Liver (tissue), 9 donors: ENCODE measurements around the gene MRFAP1. TPM values are rescaled to one million over a fixed set of nuclear protein-coding genes. Genes with fewer than 3 reads are reported as not detected.

Experiments
- DNase-seq: peaks from one replicate; pipeline ENCODE4 v3.0.0-alpha.2; 2017; ENCODE audit warnings: low spot score
- H3K27ac ChIP-seq, 2 donors: one replicate each; pipeline ENCODE4 v1.7.0; 2013; ENCODE audit warnings: inconsistent platforms in 2 of 2, low read length in 2 of 2, control low read depth in 1 of 2, low read depth in 1 of 2, mild to moderate bottlenecking in 1 of 2
- H3K27me3 ChIP-seq, 4 donors: one replicate each; pipeline versions ENCODE4 v1.6.1 to v1.7.0; 2013; ENCODE audit warnings: low read length in 3 of 4, inconsistent platforms in 1 of 4, mild to moderate bottlenecking in 1 of 4, moderate library complexity in 1 of 4; ENCODE audit not compliant: control insufficient read depth in 4 of 4, insufficient read depth in 4 of 4
- H3K36me3 ChIP-seq, 4 donors: one replicate each; pipeline versions ENCODE4 v1.6.1 to v1.7.0; 2013; ENCODE audit warnings: low read length in 3 of 4, mild to moderate bottlenecking in 3 of 4, low read depth in 1 of 4, moderate library complexity in 1 of 4; ENCODE audit not compliant: control insufficient read depth in 4 of 4, insufficient read depth in 3 of 4
- H3K4me1 ChIP-seq, 4 donors: one replicate each; pipeline versions ENCODE4 v1.6.1 to v1.7.0; 2013; ENCODE audit warnings: low read length in 3 of 4, mild to moderate bottlenecking in 3 of 4, moderate library complexity in 1 of 4; ENCODE audit not compliant: control insufficient read depth in 4 of 4, insufficient read depth in 4 of 4
- H3K4me3 ChIP-seq, 3 donors: one replicate each; pipeline versions ENCODE4 v1.6.1 to v1.7.0; 2013; ENCODE audit warnings: low read length in 3 of 3, control low read depth in 1 of 3, low read depth in 1 of 3, mild to moderate bottlenecking in 1 of 3
- H3K9ac ChIP-seq, 2 donors: one replicate each; pipeline ENCODE4 v1.7.0; 2013; ENCODE audit warnings: low read length in 2 of 2, mild to moderate bottlenecking in 2 of 2, moderate library complexity in 2 of 2, control low read depth in 1 of 2, low read depth in 1 of 2
- H3K9me3 ChIP-seq, 4 donors: one replicate each; pipeline versions ENCODE4 v1.6.1 to v1.7.0; 2013; ENCODE audit warnings: low read length in 3 of 4; ENCODE audit not compliant: control insufficient read depth in 4 of 4
- CTCF ChIP-seq: fragments of 150-350 bp; IDR thresholded peaks from 2 replicates; pipeline ENCODE4 v1.5.1; 2017; ENCODE audit warnings: improper control_type of control experiment, low read depth, low read length; ENCODE audit not compliant: missing input control
- EGR1 ChIP-seq, 2 donors: IDR thresholded peaks; 2 replicates each; pipeline ENCODE4 v1.6.1; 2016 to 2018; ENCODE audit warnings: antibody characterized with exemption in 2 of 2, low read depth in 2 of 2
- FOXA1 ChIP-seq: IDR thresholded peaks from 2 replicates; pipeline ENCODE4 v1.6.1; 2016; ENCODE audit warnings: antibody characterized with exemption
- FOXA2 ChIP-seq: IDR thresholded peaks from 2 replicates; pipeline ENCODE4 v1.6.1; 2016; ENCODE audit warnings: antibody characterized with exemption
- GABPA ChIP-seq, 2 donors: IDR thresholded peaks in 1 of 2; conservative IDR thresholded peaks in 1 of 2; 2 replicates each; pipeline ENCODE4 v1.6.1; 2016; ENCODE audit warnings: antibody characterized with exemption in 2 of 2, mild to moderate bottlenecking in 1 of 2, moderate library complexity in 1 of 2
- HNF4A ChIP-seq, 2 donors: conservative IDR thresholded peaks; 2 replicates each; pipeline ENCODE4 v1.6.1; 2016; ENCODE audit warnings: antibody characterized with exemption in 2 of 2, mild to moderate bottlenecking in 2 of 2
- HNF4G ChIP-seq: IDR thresholded peaks from 2 replicates; pipeline ENCODE4 v1.6.1; 2016; ENCODE audit warnings: antibody characterized with exemption
- JUND ChIP-seq, 2 donors: IDR thresholded peaks; 2 replicates each; pipeline ENCODE4 v1.6.1; 2016; ENCODE audit warnings: antibody characterized with exemption in 2 of 2
- NR2F2 ChIP-seq: IDR thresholded peaks from 2 replicates; pipeline ENCODE4 v1.6.1; 2016; ENCODE audit warnings: antibody characterized with exemption
- RAD21 ChIP-seq, 2 donors: IDR thresholded peaks; 2 replicates each; pipeline ENCODE4 v1.6.1; 2016; ENCODE audit warnings: antibody characterized with exemption in 2 of 2, mild to moderate bottlenecking in 2 of 2
- RXRA ChIP-seq, 2 donors: IDR thresholded peaks; 2 replicates each; pipeline ENCODE4 v1.6.1; 2017 to 2018; ENCODE audit warnings: antibody characterized with exemption in 2 of 2, mild to moderate bottlenecking in 1 of 2
- SP1 ChIP-seq: IDR thresholded peaks from 2 replicates; pipeline ENCODE4 v1.6.1; 2018; ENCODE audit warnings: antibody characterized with exemption, mild to moderate bottlenecking
- TAF1 ChIP-seq: conservative IDR thresholded peaks from 2 replicates; pipeline ENCODE4 v1.6.1; 2016; ENCODE audit warnings: antibody characterized with exemption, mild to moderate bottlenecking
- YY1 ChIP-seq: IDR thresholded peaks from 2 replicates; pipeline ENCODE4 v1.6.1; 2016; ENCODE audit warnings: antibody characterized with exemption, mild to moderate bottlenecking
- ZBTB33 ChIP-seq: IDR thresholded peaks from 2 replicates; pipeline ENCODE4 v1.6.1; 2016; ENCODE audit warnings: antibody characterized with exemption
- WGBS: extraction: QIAGEN DNeasy Blood & Tissue Kit; methylation state at CpG from one replicate; pipeline ENCODE4 v1.1.7; 2013; 5-methylcytosine and 5-hydroxymethylcytosine counted together
- polyA plus RNA-seq, 2 donors: library from polyadenylated mRNA; stranded (reverse) in 1 of 2; unstranded in 1 of 2; fragments of 200-250 nt in 1 of 2; fragments of >200 nt in 1 of 2; fragmentation: Nextera tagmentation in 1 of 2; extraction: Ambion mirVana in 1 of 2; gene quantifications; one replicate each; pipeline versions ENCODE4 v1.2.1 to v1.2.3, GENCODE V29; 2013 to 2015
- total RNA-seq, 2 donors: library from RNA; depleted of rRNA; stranded (reverse); fragments of >200 nt; gene quantifications; one replicate each; pipeline ENCODE4 v1.2.3, GENCODE V29; 2014
- TF ChIP-seq, protein P1 (sequence below): IDR thresholded peaks from 2 replicates; pipeline ENCODE4 v1.6.1; 2016; ENCODE audit warnings: antibody characterized with exemption
- donor health status: healthy.
- donor health status: healthy.
- donor health status: healthy.
- donor health status: healthy.
- donor health status: healthy.

MRFAP1 gene
- total and polyA plus RNA-seq, 4 donors, result 78.5 to 176 (median 104) TPM

- Histone ChIP-seq H3K27ac (no peak overlapping the region), H3K4me1 (no peaks in the 10 kb centered on the region), H3K27me3 (no peaks in the 10 kb centered on the region), H3K36me3 (peaks cover 5 to 36% (median 12%) of the 10 kb centered on the region in 4 donors), H3K9me3 (no peaks in the 10 kb centered on the region), H3K4me3 (no peak overlapping the region), H3K9ac (no peak overlapping the region)
- DNase-seq, result no peak
- 95% methylated on average over 10 of the region's 10 CpGs for WGBS
- TF ChIP-seq TAF1 (no peak), RXRA (IDR thresholded peaks at IDR 0.05) (no peak), FOXA2 (no peak), GABPA (IDR thresholded peaks at IDR 0.05 in 1 of 2, conservative IDR thresholded peaks at IDR 0.05 in 1 of 2) (no peak), RAD21 (IDR thresholded peaks at IDR 0.05) (no peak), HNF4G (no peak), ZBTB33 (no peak), HNF4A (conservative IDR thresholded peaks at IDR 0.05) (no peak), FOXA1 (no peak), YY1 (no peak), SP1 (no peak), CTCF (no peak)
Observed at GRCh38 chr4:6620296-6620695, 20.2 kb upstream of the MRFAP1 start.

- Histone ChIP-seq H3K4me3 (no peak overlapping the region), H3K27ac (no peak overlapping the region), H3K27me3 (no peaks in the 10 kb centered on the region), H3K36me3 (peaks cover 5 to 36% (median 12%) of the 10 kb centered on the region in 4 donors), H3K9me3 (no peaks in the 10 kb centered on the region), H3K4me1 (no peaks in the 10 kb centered on the region), H3K9ac (no peak overlapping the region)
- 89% methylated on average over 10 of the region's 10 CpGs for WGBS
- DNase-seq, result no peak
- no peak for TF ChIP-seq RAD21 (IDR thresholded peaks at IDR 0.05)
- TF ChIP-seq, protein P1, sequence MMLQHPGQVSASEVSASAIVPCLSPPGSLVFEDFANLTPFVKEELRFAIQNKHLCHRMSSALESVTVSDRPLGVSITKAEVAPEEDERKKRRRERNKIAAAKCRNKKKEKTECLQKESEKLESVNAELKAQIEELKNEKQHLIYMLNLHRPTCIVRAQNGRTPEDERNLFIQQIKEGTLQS, result no peak
- TF ChIP-seq GABPA (IDR thresholded peaks at IDR 0.05 in 1 of 2, conservative IDR thresholded peaks at IDR 0.05 in 1 of 2), result no peak
- TF ChIP-seq FOXA2, result no peak
- TF ChIP-seq HNF4A (conservative IDR thresholded peaks at IDR 0.05), result no peak
- TF ChIP-seq EGR1 (IDR thresholded peaks at IDR 0.05; ENCODE audit: low read depth in 2 of 2), result no peak
- TF ChIP-seq TAF1, result no peak
- no peak for TF ChIP-seq NR2F2
- TF ChIP-seq JUND (IDR thresholded peaks at IDR 0.05), result no peak
Observed at GRCh38 chr4:6620891-6621555, 19.5 kb upstream of the MRFAP1 start.
